ENCODE results near the gene FRS3. TPM values are rescaled to one million over a fixed set of nuclear protein-coding genes. Genes with fewer than 3 reads are reported as not detected.

Gene FRS3
- total RNA-seq, 1 donor = 1.8 TPM

DNA sequence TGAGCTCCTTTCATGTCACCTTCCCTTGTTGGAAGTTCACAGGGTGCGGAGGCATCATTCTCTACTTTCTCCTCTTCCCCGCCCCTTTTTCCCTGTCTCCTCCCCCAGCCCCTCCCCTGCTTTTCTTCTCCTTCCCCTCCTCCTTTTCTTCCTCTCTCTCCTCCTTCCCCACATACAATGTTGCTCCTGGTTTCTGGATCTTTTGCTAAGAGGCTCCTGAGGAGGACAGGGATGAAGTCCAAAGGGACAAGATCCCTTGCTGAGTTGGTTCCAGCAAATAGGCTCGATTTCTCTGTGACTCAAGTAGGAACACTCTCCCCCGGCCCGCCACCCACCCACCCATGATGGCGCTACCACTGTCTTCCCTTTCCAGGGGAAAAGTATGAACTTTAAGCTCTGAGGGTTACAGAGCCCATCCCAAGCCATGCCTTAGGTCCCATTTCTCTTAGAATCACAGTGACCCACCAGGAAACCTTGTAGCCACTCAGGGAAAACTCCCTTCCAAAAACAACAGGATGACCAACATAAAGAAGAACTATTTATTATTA is 43.4 kb downstream of the FRS3 start:
- Histone ChIP-seq H2AFZ (ENCODE audit: low read length) (no peak overlapping the region), H3K4me1 (ENCODE audit: insufficient read depth, low read length) (peaks cover 18% of the 10 kb centered on the region), H4K20me1 (ENCODE audit: insufficient read depth, low read length) (peaks cover 12% of the 10 kb centered on the region), H3K4me2 (ENCODE audit: insufficient read depth, low read length) (peak overlapping the region; percentile 74), H3K27me3 (ENCODE audit: insufficient read depth, low read length) (no peaks in the 10 kb centered on the region), H3K36me3 (ENCODE audit: insufficient read depth, low read length) (no peaks in the 10 kb centered on the region), H3K27ac (ENCODE audit: low read depth, low read length) (no peak overlapping the region), H3K79me2 (ENCODE audit: insufficient read depth, low read length) (peaks cover 18% of the 10 kb centered on the region), H3K9me3 (ENCODE audit: low read depth, low read length) (no peaks in the 10 kb centered on the region), H3K4me3 (ENCODE audit: insufficient read depth, low read length) (peak overlapping the region; percentile 43)
- TF ChIP-seq, protein P1, sequence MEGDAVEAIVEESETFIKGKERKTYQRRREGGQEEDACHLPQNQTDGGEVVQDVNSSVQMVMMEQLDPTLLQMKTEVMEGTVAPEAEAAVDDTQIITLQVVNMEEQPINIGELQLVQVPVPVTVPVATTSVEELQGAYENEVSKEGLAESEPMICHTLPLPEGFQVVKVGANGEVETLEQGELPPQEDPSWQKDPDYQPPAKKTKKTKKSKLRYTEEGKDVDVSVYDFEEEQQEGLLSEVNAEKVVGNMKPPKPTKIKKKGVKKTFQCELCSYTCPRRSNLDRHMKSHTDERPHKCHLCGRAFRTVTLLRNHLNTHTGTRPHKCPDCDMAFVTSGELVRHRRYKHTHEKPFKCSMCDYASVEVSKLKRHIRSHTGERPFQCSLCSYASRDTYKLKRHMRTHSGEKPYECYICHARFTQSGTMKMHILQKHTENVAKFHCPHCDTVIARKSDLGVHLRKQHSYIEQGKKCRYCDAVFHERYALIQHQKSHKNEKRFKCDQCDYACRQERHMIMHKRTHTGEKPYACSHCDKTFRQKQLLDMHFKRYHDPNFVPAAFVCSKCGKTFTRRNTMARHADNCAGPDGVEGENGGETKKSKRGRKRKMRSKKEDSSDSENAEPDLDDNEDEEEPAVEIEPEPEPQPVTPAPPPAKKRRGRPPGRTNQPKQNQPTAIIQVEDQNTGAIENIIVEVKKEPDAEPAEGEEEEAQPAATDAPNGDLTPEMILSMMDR (IDR thresholded peaks at IDR 0.05; ENCODE audit: extremely low read depth, low read depth, low read length) = no peak
- DNase-seq (ENCODE audit: insufficient read length, low spot score, missing footprints) = peak; percentile 71

DNA sequence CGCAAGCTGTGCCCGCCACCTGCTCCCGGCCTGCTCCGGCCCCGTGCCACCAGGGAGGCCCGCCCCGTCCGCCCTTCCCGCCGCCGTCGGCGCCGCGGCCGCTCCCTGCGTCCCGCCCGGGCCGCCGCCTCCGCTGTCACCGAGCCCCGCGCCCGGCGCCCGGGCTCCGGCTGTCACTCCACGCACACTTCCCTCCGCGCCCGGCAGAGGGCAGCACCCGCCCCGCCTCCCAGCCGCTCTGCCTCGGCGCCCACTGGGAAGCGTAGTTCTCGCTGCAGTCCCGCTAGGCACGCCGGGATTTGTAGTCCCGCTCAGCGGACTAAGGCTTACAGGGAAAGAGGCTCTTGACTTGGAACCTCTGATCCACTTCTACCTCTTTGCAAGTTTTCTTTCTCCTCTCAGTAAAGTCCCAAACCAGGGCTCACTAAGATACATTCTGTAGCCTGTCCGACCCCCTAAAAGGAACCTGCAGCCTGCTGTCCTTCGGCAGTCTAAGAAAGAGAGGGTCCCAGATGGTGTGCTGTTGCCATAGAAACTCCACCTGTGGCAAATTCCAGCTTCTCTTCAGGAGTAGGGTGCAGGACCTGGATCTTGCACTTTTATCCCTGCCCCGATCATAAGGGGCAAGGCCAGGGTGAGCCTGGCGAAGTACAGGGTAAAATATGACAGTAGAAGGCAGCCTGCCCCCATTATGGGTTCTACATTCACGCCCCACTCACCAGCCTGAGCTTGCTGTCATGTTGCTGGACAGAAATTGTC is 44.1 kb downstream of the FRS3 start, which contains the start of gene TFEB:
TFEB (minus strand) TSS at position 182 of the 759 bp plus-strand sequence. CDS start 44,395 bp downstream, outside the sequence.
- DNase-seq (ENCODE audit: insufficient read length, low spot score, missing footprints) = peak; percentile 100
- peak within 1 kb of the TSS; percentile 85 for H3K4me2 ChIP-seq (ENCODE audit: insufficient read depth, low read length)
- H3K9me3 ChIP-seq (ENCODE audit: low read depth, low read length) = no peaks in the 10 kb centered on the region
- H3K27me3 ChIP-seq (ENCODE audit: insufficient read depth, low read length) = no peaks in the 10 kb centered on the region
- no peak within 1 kb of the TSS for H3K27ac ChIP-seq (ENCODE audit: low read depth, low read length)
- H2AFZ ChIP-seq (ENCODE audit: low read length) = peak within 1 kb of the TSS; percentile 60
- TF ChIP-seq, protein P1 (IDR thresholded peaks at IDR 0.05; ENCODE audit: extremely low read depth, low read depth, low read length) = peak; percentile 73
- peaks cover 23% of the 10 kb centered on the region for H3K79me2 ChIP-seq (ENCODE audit: insufficient read depth, low read length)
- H3K4me3 ChIP-seq (ENCODE audit: insufficient read depth, low read length) = peak within 1 kb of the TSS; percentile 76
- H4K20me1 ChIP-seq (ENCODE audit: insufficient read depth, low read length) = peaks cover 17% of the 10 kb centered on the region
- H3K4me1 ChIP-seq (ENCODE audit: insufficient read depth, low read length) = peaks cover 25% of the 10 kb centered on the region
- H3K36me3 ChIP-seq (ENCODE audit: insufficient read depth, low read length) = no peaks in the 10 kb centered on the region

DNA sequence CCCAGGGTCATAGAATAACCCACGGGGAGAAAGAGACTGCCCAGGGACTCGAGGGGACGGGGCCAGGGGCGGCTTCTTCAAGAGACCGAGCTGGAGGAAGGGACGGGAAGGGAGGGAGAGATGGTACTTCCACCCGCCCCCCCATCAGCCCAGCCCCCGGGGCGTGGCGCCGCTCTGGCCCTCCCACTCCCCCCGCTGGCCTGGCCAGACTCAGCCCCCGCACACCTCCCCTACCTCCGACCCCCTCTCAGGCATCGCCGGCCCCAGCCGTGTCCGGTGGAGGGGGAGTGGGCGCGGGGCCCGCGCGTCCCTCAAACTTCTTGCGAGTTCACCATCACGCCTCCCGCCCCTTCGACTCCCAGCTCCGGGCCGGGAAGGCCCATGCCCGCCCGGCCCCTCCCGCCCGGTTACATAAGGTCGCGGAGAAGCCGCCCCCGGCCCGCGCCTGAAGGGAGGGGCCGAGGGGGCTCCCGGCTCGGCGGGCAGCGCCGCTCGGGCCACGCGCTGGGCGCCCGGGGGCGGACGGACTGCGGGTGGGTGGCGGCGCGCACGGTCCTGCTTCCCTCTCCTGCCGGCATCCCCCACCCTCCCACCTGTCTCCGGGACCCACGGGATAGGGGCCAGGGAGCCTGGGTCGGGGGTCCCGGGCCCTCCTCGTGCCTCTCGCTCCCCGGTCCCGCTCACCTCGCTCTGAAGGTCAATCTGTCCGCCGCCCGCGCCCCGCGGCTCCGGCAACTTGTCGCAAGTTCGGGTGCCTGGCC is 44.9 kb downstream of the FRS3 start:
- TF ChIP-seq, protein P1 (IDR thresholded peaks at IDR 0.05; ENCODE audit: extremely low read depth, low read depth, low read length) = no peak
- H4K20me1 ChIP-seq (ENCODE audit: insufficient read depth, low read length) = peaks cover 17% of the 10 kb centered on the region
- H3K4me3 ChIP-seq (ENCODE audit: insufficient read depth, low read length) = peak overlapping the region; percentile 76
- peaks cover 23% of the 10 kb centered on the region for H3K79me2 ChIP-seq (ENCODE audit: insufficient read depth, low read length)
- DNase-seq (ENCODE audit: insufficient read length, low spot score, missing footprints) = peak; percentile 99
- peak overlapping the region; percentile 51 for H2AFZ ChIP-seq (ENCODE audit: low read length)
- no peaks in the 10 kb centered on the region for H3K27me3 ChIP-seq (ENCODE audit: insufficient read depth, low read length)
- peak overlapping the region; percentile 85 for H3K4me2 ChIP-seq (ENCODE audit: insufficient read depth, low read length)
- H3K36me3 ChIP-seq (ENCODE audit: insufficient read depth, low read length) = no peaks in the 10 kb centered on the region
- H3K9me3 ChIP-seq (ENCODE audit: low read depth, low read length) = no peaks in the 10 kb centered on the region
- H3K4me1 ChIP-seq (ENCODE audit: insufficient read depth, low read length) = peaks cover 30% of the 10 kb centered on the region
- no peak overlapping the region for H3K27ac ChIP-seq (ENCODE audit: low read depth, low read length)
